ENCODE measurements around the gene URM1. TPM values are rescaled to one million over a fixed set of nuclear protein-coding genes. Genes with fewer than 3 reads are reported as not detected.

URM1 gene
- total RNA-seq, 2 donors from 2014 or later: 83.6 to 89.4 TPM

DNA sequence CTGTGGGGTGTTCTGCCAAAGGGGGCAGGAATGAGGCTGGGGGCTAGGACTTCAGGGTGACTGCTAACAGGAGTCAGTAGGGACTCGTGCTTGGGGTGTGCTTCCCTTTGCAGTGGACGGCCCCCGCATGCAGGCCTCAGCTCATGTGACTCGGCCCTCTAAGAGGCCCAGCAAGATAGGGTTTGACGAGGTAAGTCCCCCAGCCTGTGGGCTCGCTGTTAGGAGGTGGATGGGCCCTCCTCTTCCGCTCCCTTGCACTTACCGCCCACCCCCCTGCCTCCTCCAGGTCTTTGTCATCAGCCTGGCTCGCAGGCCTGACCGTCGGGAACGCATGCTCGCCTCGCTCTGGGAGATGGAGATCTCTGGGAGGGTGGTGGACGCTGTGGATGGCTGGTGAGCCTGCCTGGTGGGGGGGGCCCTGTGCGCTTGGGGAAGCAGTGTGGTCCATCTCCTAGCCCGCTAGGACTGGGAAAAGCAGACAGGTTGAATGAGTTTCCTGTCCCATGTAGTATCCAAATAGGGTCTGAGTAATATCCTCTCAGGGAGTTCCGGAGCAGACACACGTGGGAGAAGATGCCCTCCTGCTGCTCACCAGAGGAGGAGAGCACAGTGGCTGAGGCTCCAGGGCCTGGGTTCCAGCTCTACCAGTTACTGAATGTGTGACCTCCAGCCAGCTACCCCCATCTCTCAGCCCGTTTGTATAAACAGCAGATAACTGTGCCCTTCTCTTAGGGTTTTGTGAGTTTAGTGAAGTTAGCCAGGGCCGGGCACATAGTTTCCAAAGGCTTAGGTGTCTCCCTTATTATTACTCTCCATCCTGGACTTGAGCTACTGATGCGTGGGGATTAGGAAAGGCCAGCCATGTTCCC is 57.7 kb downstream of the URM1 start:
- DNase-seq (ENCODE audit: low spot score): no peak
- Mint-ChIP-seq H3K4me1 (ENCODE audit: low read depth in 2 of 2) (no peaks in the 10 kb centered on the region), H3K27me3 (no peaks in the 10 kb centered on the region), H3K4me3 (no peak overlapping the region), H3K27ac (no peak overlapping the region), H3K9me3 (no peaks in the 10 kb centered on the region), H3K36me3 (no peaks in the 10 kb centered on the region)
- ATAC-seq: no peak

DNA sequence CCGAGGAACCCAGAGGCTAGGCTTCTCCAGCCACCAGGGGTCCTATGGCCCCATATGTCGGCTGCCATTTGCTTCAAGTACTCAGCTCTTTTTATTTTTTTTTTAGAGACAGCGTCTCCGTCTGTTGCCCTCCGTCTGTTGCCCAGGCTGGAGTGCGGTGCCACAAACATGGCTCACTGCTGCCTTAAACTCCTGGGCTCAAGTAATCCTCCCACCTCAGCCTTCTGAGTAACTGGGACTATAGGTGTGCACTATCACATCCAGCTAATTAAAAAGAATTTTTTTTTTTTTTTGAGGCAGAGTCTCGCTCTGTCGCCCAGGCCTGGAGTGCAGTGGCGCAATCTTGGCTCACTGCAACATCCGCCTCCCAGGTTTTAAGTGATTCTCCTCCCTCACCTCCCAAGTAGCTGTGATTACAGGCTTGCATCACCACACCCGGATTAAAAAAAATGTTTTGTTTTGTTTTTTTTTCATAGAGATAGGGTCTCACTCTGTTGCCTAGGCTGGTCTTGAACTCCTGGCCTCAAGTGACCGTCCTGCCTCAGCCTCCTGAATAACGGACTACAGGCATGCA is 58.4 kb downstream of the URM1 start:
- no peak overlapping the region for H3K4me3 Mint-ChIP-seq
- no peaks in the 10 kb centered on the region for H3K4me1 Mint-ChIP-seq (ENCODE audit: low read depth in 2 of 2)
- H3K27ac Mint-ChIP-seq: no peak overlapping the region
- no peak for ATAC-seq
- no peaks in the 10 kb centered on the region for H3K27me3 Mint-ChIP-seq
- DNase-seq (ENCODE audit: low spot score): no peak
- no peaks in the 10 kb centered on the region for H3K36me3 Mint-ChIP-seq
- H3K9me3 Mint-ChIP-seq: no peaks in the 10 kb centered on the region

DNA sequence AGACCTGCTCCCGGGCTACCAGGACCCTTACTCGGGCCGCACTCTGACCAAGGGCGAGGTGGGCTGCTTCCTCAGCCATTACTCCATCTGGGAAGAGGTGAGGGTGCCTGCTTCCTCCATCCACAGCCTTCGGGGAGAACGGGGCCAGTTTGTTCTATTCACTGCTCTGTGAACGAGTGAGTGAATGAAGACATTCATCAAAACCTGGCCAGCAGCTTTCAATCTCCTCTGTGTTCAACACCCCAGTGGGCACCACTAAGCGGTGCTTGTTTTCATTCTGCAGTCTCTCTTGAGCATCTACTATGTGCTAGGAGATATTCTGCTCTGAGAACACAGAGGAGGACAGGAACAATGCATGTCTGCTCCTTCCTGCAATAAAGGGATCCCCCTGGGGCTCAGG is 60.0 kb downstream of the URM1 start:
- ATAC-seq (no peak), DNase-seq (ENCODE audit: low spot score) (no peak)
- no peaks in the 10 kb centered on the region for H3K27me3 Mint-ChIP-seq
- no peaks in the 10 kb centered on the region for H3K36me3 Mint-ChIP-seq
- H3K9me3 Mint-ChIP-seq: no peaks in the 10 kb centered on the region
- H3K4me1 Mint-ChIP-seq (ENCODE audit: low read depth in 2 of 2): no peaks in the 10 kb centered on the region
- H3K27ac Mint-ChIP-seq: no peak overlapping the region
- no peak overlapping the region for H3K4me3 Mint-ChIP-seq

DNA sequence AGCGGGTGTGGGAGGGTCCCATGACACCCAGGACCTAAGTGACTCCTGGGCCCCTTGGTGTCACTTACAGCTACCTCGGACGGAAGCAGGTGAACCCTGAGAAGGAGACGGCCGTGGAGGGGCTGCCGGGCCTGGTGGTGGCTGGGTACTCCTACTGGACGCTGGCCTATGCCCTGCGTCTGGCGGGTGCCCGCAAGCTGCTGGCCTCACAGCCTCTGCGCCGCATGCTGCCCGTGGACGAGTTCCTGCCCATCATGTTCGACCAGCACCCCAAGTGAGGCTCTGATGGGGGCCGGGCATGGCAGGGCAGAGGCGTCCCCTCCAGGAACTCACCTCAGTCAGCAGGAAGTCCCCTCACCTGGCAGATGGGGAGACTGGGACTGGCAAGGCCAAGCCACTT is 63.2 kb downstream of the URM1 start:
- no peak overlapping the region for H3K27ac Mint-ChIP-seq
- H3K4me1 Mint-ChIP-seq (ENCODE audit: low read depth in 2 of 2): peaks cover 0 to 2% of the 10 kb centered on the region in 2 donors
- DNase-seq (ENCODE audit: low spot score) (no peak), ATAC-seq (no peak)
- no peaks in the 10 kb centered on the region for H3K9me3 Mint-ChIP-seq
- H3K4me3 Mint-ChIP-seq: no peak overlapping the region
- H3K27me3 Mint-ChIP-seq: no peaks in the 10 kb centered on the region
- no peaks in the 10 kb centered on the region for H3K36me3 Mint-ChIP-seq

GRCh38 chr9:128435611-128436010 is 64.4 kb downstream of the URM1 start:
- Mint-ChIP-seq H3K27me3 (no peaks in the 10 kb centered on the region), H3K4me1 (ENCODE audit: low read depth in 2 of 2) (peaks cover 0 to 2% of the 10 kb centered on the region in 2 donors), H3K36me3 (no peaks in the 10 kb centered on the region), H3K9me3 (no peaks in the 10 kb centered on the region), H3K4me3 (no peak overlapping the region), H3K27ac (no peak overlapping the region)
- ATAC-seq (no peak), DNase-seq (ENCODE audit: low spot score) (no peak)

- no peaks in the 10 kb centered on the region for H3K27me3 Mint-ChIP-seq
- no peak overlapping the region for H3K27ac Mint-ChIP-seq
- ATAC-seq (peak; percentile 87 to 88), DNase-seq (ENCODE audit: low spot score) (peak; percentile 87)
- peaks cover 0 to 2% of the 10 kb centered on the region in 2 donors for H3K4me1 Mint-ChIP-seq (ENCODE audit: low read depth in 2 of 2)
- H3K4me3 Mint-ChIP-seq: no peak overlapping the region
- H3K9me3 Mint-ChIP-seq: no peaks in the 10 kb centered on the region
- no peaks in the 10 kb centered on the region for H3K36me3 Mint-ChIP-seq
These were observed 67.4 kb downstream of the URM1 start for GRCh38 chr9:128438343-128439109.

- no peak for DNase-seq (ENCODE audit: low spot score)
- Mint-ChIP-seq H3K4me3 (no peak overlapping the region), H3K36me3 (no peaks in the 10 kb centered on the region), H3K27me3 (no peaks in the 10 kb centered on the region), H3K4me1 (ENCODE audit: low read depth in 2 of 2) (peaks cover 0 to 2% of the 10 kb centered on the region in 2 donors), H3K9me3 (no peaks in the 10 kb centered on the region), H3K27ac (no peak overlapping the region)
- no peak for ATAC-seq
These were observed 68.1 kb downstream of the URM1 start for GRCh38 chr9:128439273-128439672.

Other genes with a start within 250 kb of the URM1 start
- gene PTGES2, start 243.6 kb upstream of the URM1 start, total RNA-seq: 100 to 1,000 TPM in 1 of 2 donors, 10 to 100 TPM in 1; 56.8 to 110 TPM
- gene LCN2, start 221.9 kb upstream of the URM1 start, total RNA-seq: not detected
- gene BBLN, start 211.1 kb upstream of the URM1 start, total RNA-seq: 10 to 100 TPM; 58.1 to 60.4 TPM
- 100 to 1,000 TPM; 114 to 135 TPM for gene CIZ1, start 179.8 kb upstream of the URM1 start, total RNA-seq
- 1 to 10 TPM in 1 of 2 donors, under 1 TPM in 1; 0.52 to 1.1 TPM for gene DNM1, start 168.0 kb upstream of the URM1 start, total RNA-seq
- 10 to 100 TPM; 66.8 to 68.9 TPM for gene GOLGA2, start 95.4 kb upstream of the URM1 start, total RNA-seq
- gene SWI5, start 95.1 kb upstream of the URM1 start, total RNA-seq: 10 to 100 TPM in 1 of 2 donors, 1 to 10 TPM in 1; 7.5 to 20.4 TPM
- 10 to 100 TPM; 28.4 to 38.0 TPM for gene TRUB2, start 48.9 kb upstream of the URM1 start, total RNA-seq
- gene COQ4, start 48.5 kb upstream of the URM1 start, total RNA-seq: 10 to 100 TPM; 39.6 to 65.7 TPM
- 10 to 100 TPM; 23.5 to 32.3 TPM for gene SLC27A4, start 30.8 kb upstream of the URM1 start, total RNA-seq
- gene CERCAM, start 49.5 kb downstream of the URM1 start, total RNA-seq: 1 to 10 TPM; 7.4 TPM
- gene ODF2, start 84.6 kb downstream of the URM1 start, total RNA-seq: 10 to 100 TPM; 55.4 to 95.2 TPM
- gene GLE1, start 133.3 kb downstream of the URM1 start, total RNA-seq: 10 to 100 TPM; 40.6 to 41.9 TPM
- 100 to 1,000 TPM; 243 to 260 TPM for gene SPTAN1, start 181.2 kb downstream of the URM1 start, total RNA-seq